ENCODE measurements around the gene ALDH1L2.
A peak's percentile ranks its signal among the peaks of the same experiment; 100 is the strongest.
"Not testable (repeated sequence)": the region's sequence is repeated elsewhere in the genome, so short reads cannot be mapped to it uniquely, and the experiment has no call there.

ALDH1L2 gene

GRCh38 chr12:105084251-105085250 lies at the start of gene ALDH1L2:
TSS of gene ALDH1L2 (minus strand) at chr12:105084458. CDS start at chr12:105084436, 22 bp downstream.
- peak in 1 of 3 donors; percentile 37 for DNase-seq (ENCODE audit: low read depth in 3 of 3, low spot score in 1 of 3)

- no peak for DNase-seq (ENCODE audit: low read depth in 3 of 3, low spot score in 1 of 3)
These were observed 36.3 kb upstream of the ALDH1L2 start for GRCh38 chr12:105120551-105120950.

GRCh38 chr12:105116969-105117368 lies 32.7 kb upstream of the ALDH1L2 start:
- no peak for DNase-seq (ENCODE audit: low read depth in 3 of 3, low spot score in 1 of 3)

GRCh38 chr12:105113094-105113493 lies 28.8 kb upstream of the ALDH1L2 start:
- DNase-seq (ENCODE audit: low read depth in 3 of 3, low spot score in 1 of 3) = no peak

- DNase-seq (ENCODE audit: low read depth in 3 of 3, low spot score in 1 of 3) = no peak
These were observed 26.6 kb upstream of the ALDH1L2 start for GRCh38 chr12:105110851-105111250.

- DNase-seq (ENCODE audit: low read depth in 3 of 3, low spot score in 1 of 3) = no peak
These were observed 25.4 kb upstream of the ALDH1L2 start for GRCh38 chr12:105109465-105110212.

GRCh38 chr12:105107494-105108371 lies 23.5 kb upstream of the ALDH1L2 start, which contains the start of gene WASHC4:
TSS of gene WASHC4 (plus strand) at chr12:105107731. CDS start at chr12:105107801, 70 bp downstream.
- DNase-seq (ENCODE audit: low read depth in 3 of 3, low spot score in 1 of 3) = peak; percentile 77 to 85 (median 78)

GRCh38 chr12:105107171-105107493 lies 22.9 kb upstream of the ALDH1L2 start:
- DNase-seq (ENCODE audit: low read depth in 3 of 3, low spot score in 1 of 3) = no peak

- no peak for DNase-seq (ENCODE audit: low read depth in 3 of 3, low spot score in 1 of 3)
These were observed 22.4 kb upstream of the ALDH1L2 start for GRCh38 chr12:105106621-105107020.

GRCh38 chr12:105104762-105105161 lies 20.5 kb upstream of the ALDH1L2 start:
- DNase-seq (ENCODE audit: low read depth in 3 of 3, low spot score in 1 of 3) = no peak

- no peak for DNase-seq (ENCODE audit: low read depth in 3 of 3, low spot score in 1 of 3)
These were observed 18.4 kb upstream of the ALDH1L2 start for GRCh38 chr12:105102673-105103072.

- no peak for DNase-seq (ENCODE audit: low read depth in 3 of 3, low spot score in 1 of 3)
These were observed 16.7 kb upstream of the ALDH1L2 start for GRCh38 chr12:105100998-105101397.

GRCh38 chr12:105100207-105100985 lies 16.1 kb upstream of the ALDH1L2 start:
- no peak for DNase-seq (ENCODE audit: low read depth in 3 of 3, low spot score in 1 of 3)

- no peak for DNase-seq (ENCODE audit: low read depth in 3 of 3, low spot score in 1 of 3)
These were observed 15.1 kb upstream of the ALDH1L2 start for GRCh38 chr12:105099356-105099755.

GRCh38 chr12:105095338-105095737 lies 11.1 kb upstream of the ALDH1L2 start:
- not testable (repeated sequence) for DNase-seq (ENCODE audit: low read depth in 3 of 3, low spot score in 1 of 3)

- DNase-seq (ENCODE audit: low read depth in 3 of 3, low spot score in 1 of 3) = no peak
These were observed 8.1 kb upstream of the ALDH1L2 start for GRCh38 chr12:105092336-105092735.

GRCh38 chr12:105091476-105092206 lies 7.4 kb upstream of the ALDH1L2 start:
- no peak for DNase-seq (ENCODE audit: low read depth in 3 of 3, low spot score in 1 of 3)

- DNase-seq (ENCODE audit: low read depth in 3 of 3, low spot score in 1 of 3) = no peak
These were observed 6.1 kb upstream of the ALDH1L2 start for GRCh38 chr12:105090361-105090760.

- no peak for DNase-seq (ENCODE audit: low read depth in 3 of 3, low spot score in 1 of 3)
These were observed 5.6 kb upstream of the ALDH1L2 start for GRCh38 chr12:105089817-105090216.
